T follicular helper cell (primary cell): ENCODE data around the gene CFAP45.
A peak's percentile ranks its signal among the peaks of the same experiment; 100 is the strongest.

Experiments
- DNase-seq: peaks from one replicate; pipeline ENCODE4 v3.0.0-alpha.2; 2020; ENCODE audit warnings: low read depth

CFAP45 gene

GRCh38 chr1:159923203-159924024 is 23.4 kb upstream of the CFAP45 start:
- peak; percentile 93 for DNase-seq

- no peak for DNase-seq
These were observed 22.7 kb upstream of the CFAP45 start for GRCh38 chr1:159922511-159923202.

GRCh38 chr1:159921700-159922504 is 21.9 kb upstream of the CFAP45 start:
- DNase-seq, result no peak

- no peak for DNase-seq
These were observed 21.3 kb upstream of the CFAP45 start for GRCh38 chr1:159921251-159921650.

- DNase-seq, result no peak
These were observed 20.7 kb upstream of the CFAP45 start for GRCh38 chr1:159920651-159921050.

- no peak for DNase-seq
These were observed 20.2 kb upstream of the CFAP45 start for GRCh38 chr1:159920202-159920601.

GRCh38 chr1:159919236-159919865 is 19.4 kb upstream of the CFAP45 start:
- no peak for DNase-seq

GRCh38 chr1:159918352-159919200 is 18.6 kb upstream of the CFAP45 start:
- DNase-seq, result no peak

GRCh38 chr1:159917533-159918351 is 17.8 kb upstream of the CFAP45 start:
- DNase-seq, result no peak

GRCh38 chr1:159916242-159917051 is 16.5 kb upstream of the CFAP45 start:
- DNase-seq, result no peak

GRCh38 chr1:159915571-159916241 is 15.7 kb upstream of the CFAP45 start:
- no peak for DNase-seq

- DNase-seq, result no peak
These were observed 14.5 kb upstream of the CFAP45 start for GRCh38 chr1:159914252-159915018.

- DNase-seq, result no peak
These were observed 13.7 kb upstream of the CFAP45 start for GRCh38 chr1:159913451-159914192.

GRCh38 chr1:159911326-159912070 is 11.5 kb upstream of the CFAP45 start:
- DNase-seq, result no peak

GRCh38 chr1:159908031-159908940 is 8.3 kb upstream of the CFAP45 start:
- no peak for DNase-seq
